Breast epithelium (tissue), 4 donors: ENCODE data around the gene CDH13. TPM values are rescaled to one million over a fixed set of nuclear protein-coding genes. Genes with fewer than 3 reads are reported as not detected.

Experiments used
- DNase-seq, 2 donors: peaks; one replicate each; pipeline ENCODE4 v3.0.0-alpha.2; 2019; ENCODE audit warnings: low spot score in 2 of 2
- H3K27ac ChIP-seq, 2 donors: fragments of 200-600 bp; sonication (generic) in 1 of 2; one replicate each; pipeline ENCODE4 v1.5.1; 2016 to 2019; ENCODE audit warnings: mild to moderate bottlenecking in 1 of 2
- H3K27me3 ChIP-seq, 2 donors: fragments of 200-600 bp; sonication (generic) in 1 of 2; one replicate each; pipeline versions ENCODE4 v1.5.1 to v1.6.0; 2017 to 2019; ENCODE audit warnings: control low read depth in 1 of 2, mild to moderate bottlenecking in 1 of 2
- H3K36me3 ChIP-seq: fragments of 200-600 bp; one replicate; pipeline ENCODE4 v1.5.1; 2019
- H3K4me1 ChIP-seq, 2 donors: fragments of 200-600 bp; sonication (generic); one replicate each; pipeline ENCODE4 v1.5.1; 2016 to 2019; ENCODE audit warnings: control low read depth in 1 of 2
- H3K4me3 ChIP-seq, 3 donors: fragments of 200-600 bp; sonication (generic); 1 replicate in 2 of 3; 2 replicates in 1 of 3; pipeline ENCODE4 v1.5.1; 2016 to 2019; ENCODE audit warnings: mild to moderate bottlenecking in 3 of 3, moderate library complexity in 2 of 3
- H3K9me3 ChIP-seq, 2 donors: fragments of 200-600 bp; sonication (generic) in 1 of 2; one replicate each; pipeline ENCODE4 v1.5.1; 2016 to 2019; ENCODE audit warnings: control low read depth in 1 of 2
- CTCF ChIP-seq, 3 donors: fragments of 450-650 bp; IDR thresholded peaks; one replicate each; pipeline ENCODE4 v1.5.1; 2016 to 2017; ENCODE audit warnings: antibody characterized with exemption in 3 of 3, mild to moderate bottlenecking in 3 of 3, moderate library complexity in 3 of 3
- POLR2A ChIP-seq: fragments of 450-650 bp; IDR thresholded peaks from one replicate; pipeline ENCODE4 v1.6.1; 2016; ENCODE audit warnings: antibody characterized with exemption, mild to moderate bottlenecking, moderate library complexity
- POLR2AphosphoS5 ChIP-seq, 3 donors: sonication (generic); formaldehyde crosslinking; IDR thresholded peaks; one replicate each; pipeline ENCODE4 v1.6.1; 2017; ENCODE audit warnings: antibody characterized with exemption in 3 of 3
- intact Hi-C: fragments of 100-400 bp; cut with DNase I; formaldehyde crosslinking; loops from one replicate; pipeline ENCODE4 v1.15.1; 2023; ENCODE audit warnings: low total_unique reads
- total RNA-seq, 3 donors: library from RNA; depleted of rRNA; stranded (reverse); fragments of >200 nt; gene quantifications; one replicate each; pipeline ENCODE4 v1.1.0, GENCODE V29; 2016

Gene CDH13
- total RNA-seq, 3 donors from 2014 or later, result 6.0 to 13.1 (median 11.5) TPM

DNA sequence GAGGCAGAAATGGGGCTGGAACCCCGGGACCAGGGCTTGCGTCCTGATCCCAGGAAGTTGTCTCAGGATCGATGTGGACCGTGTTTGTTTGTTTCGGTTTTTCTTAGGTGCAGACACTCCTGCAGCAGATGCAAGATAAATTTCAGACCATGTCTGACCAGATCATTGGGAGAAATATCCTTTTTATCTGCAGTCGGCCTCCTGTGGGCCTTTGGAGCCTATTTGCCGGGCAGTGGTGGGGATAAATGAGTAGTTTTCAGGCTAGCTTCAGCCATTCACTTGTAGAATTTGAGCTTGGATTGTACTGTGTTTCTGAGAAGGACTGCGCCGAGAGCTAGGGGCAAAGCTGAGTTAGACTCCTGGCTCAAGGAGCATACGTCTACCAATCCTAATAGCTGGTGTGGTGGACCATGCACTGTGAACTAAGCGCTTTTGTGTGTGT, 1181.8 kb downstream of the CDH13 start:
- intact Hi-C loops, result no loop called here

DNA sequence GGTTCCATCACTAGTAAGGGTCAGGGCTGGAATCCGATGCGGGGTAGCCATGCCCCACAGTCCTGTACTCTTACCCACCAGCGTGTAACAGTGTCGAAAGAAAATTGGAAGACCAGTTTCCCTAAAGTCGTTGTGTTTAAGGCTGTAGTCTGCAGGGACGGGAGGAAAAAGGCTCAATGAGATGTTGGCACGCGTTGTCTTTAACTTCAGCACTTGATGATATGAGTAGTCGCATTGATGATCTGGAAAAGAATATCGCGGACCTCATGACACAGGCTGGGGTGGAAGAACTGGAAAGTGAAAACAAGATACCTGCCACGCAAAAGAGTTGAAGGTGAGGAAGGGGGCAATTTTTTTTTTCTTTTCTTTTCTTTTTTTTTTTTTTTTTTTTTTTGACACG, 1182.3 kb downstream of the CDH13 start:
- peaks cover 0 to 3% of the 10 kb centered on the region in 2 donors for H3K4me1 ChIP-seq
- H3K27ac ChIP-seq, result peak overlapping the region in 1 of 2 donors; percentile 88
- H3K27me3 ChIP-seq, result no peaks in the 10 kb centered on the region
- intact Hi-C loops, result no loop called here
- H3K36me3 ChIP-seq, result no peaks in the 10 kb centered on the region
- peak overlapping the region; percentile 78 to 99 (median 98) for H3K4me3 ChIP-seq
- DNase-seq, result no peak
- TF ChIP-seq CTCF (IDR thresholded peaks at IDR 0.05), result no peak
- no peak for TF ChIP-seq POLR2A
- TF ChIP-seq POLR2AphosphoS5 (IDR thresholded peaks at IDR 0.05), result no peak
- no peaks in the 10 kb centered on the region for H3K9me3 ChIP-seq

More for the DNA sequence above, 1181.8 kb downstream of the CDH13 start:
- Histone ChIP-seq H3K4me1 (peaks cover 0 to 3% of the 10 kb centered on the region in 2 donors), H3K36me3 (no peaks in the 10 kb centered on the region), H3K4me3 (peak overlapping the region; percentile 78 to 99 (median 98)), H3K27me3 (no peaks in the 10 kb centered on the region), H3K27ac (peak overlapping the region; percentile 86 to 88), H3K9me3 (no peaks in the 10 kb centered on the region)
- DNase-seq, result no peak
- TF ChIP-seq CTCF (IDR thresholded peaks at IDR 0.05), result no peak
- TF ChIP-seq POLR2A, result no peak

GRCh38 chr16:83810901-83811300, 1184.1 kb downstream of the CDH13 start:
- Histone ChIP-seq H3K9me3 (no peaks in the 10 kb centered on the region), H3K27ac (no peak overlapping the region), H3K27me3 (no peaks in the 10 kb centered on the region), H3K36me3 (no peaks in the 10 kb centered on the region), H3K4me3 (no peak overlapping the region), H3K4me1 (peaks cover 0 to 3% of the 10 kb centered on the region in 2 donors)
- TF ChIP-seq POLR2AphosphoS5 (IDR thresholded peaks at IDR 0.05) (no peak), CTCF (IDR thresholded peaks at IDR 0.05) (no peak), POLR2A (no peak)
- DNase-seq, result no peak
- intact Hi-C loops, result no loop called here

GRCh38 chr16:83813823-83814658, 1187.3 kb downstream of the CDH13 start:
- H3K9me3 ChIP-seq, result no peaks in the 10 kb centered on the region
- H3K4me1 ChIP-seq, result peaks cover 0 to 2% of the 10 kb centered on the region in 2 donors
- TF ChIP-seq POLR2A, result no peak
- peak in 1 of 3 donors; percentile 19 for TF ChIP-seq POLR2AphosphoS5 (IDR thresholded peaks at IDR 0.05)
- no peaks in the 10 kb centered on the region for H3K36me3 ChIP-seq
- no peak for DNase-seq
- H3K27me3 ChIP-seq, result no peaks in the 10 kb centered on the region
- no peak overlapping the region for H3K4me3 ChIP-seq
- peak overlapping the region in 1 of 2 donors; percentile 22 for H3K27ac ChIP-seq
- intact Hi-C loops, result no loop called here

DNA sequence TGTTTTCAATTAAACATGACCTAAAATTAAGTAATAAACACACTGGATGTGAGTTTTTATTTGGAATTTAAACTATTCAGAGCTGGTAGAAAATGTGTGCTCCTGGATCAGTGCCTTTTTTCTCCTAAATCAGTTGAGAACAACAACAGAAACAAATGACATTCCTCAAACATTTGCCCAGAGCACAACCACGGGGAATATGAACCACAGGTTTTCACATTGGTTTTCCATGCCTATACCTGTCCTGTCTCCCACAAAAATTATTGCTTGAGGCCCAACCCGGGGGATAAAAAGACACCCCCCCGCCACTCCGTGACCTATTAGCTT, 1187.9 kb downstream of the CDH13 start:
- intact Hi-C loops, result no loop called here
- Histone ChIP-seq H3K27ac (no peak overlapping the region), H3K27me3 (no peaks in the 10 kb centered on the region), H3K36me3 (no peaks in the 10 kb centered on the region), H3K4me3 (no peak overlapping the region), H3K9me3 (no peaks in the 10 kb centered on the region), H3K4me1 (no peaks in the 10 kb centered on the region)
- TF ChIP-seq POLR2AphosphoS5 (IDR thresholded peaks at IDR 0.05) (no peak), CTCF (IDR thresholded peaks at IDR 0.05) (no peak), POLR2A (no peak)
- DNase-seq, result no peak
